H9 (cell line): ENCODE results near the gene SSBP2. TPM values are rescaled to one million over a fixed set of nuclear protein-coding genes. Genes with fewer than 3 reads are reported as not detected.

Experiments
- DNase-seq: peaks from one replicate; pipeline ENCODE4 v3.0.0-alpha.2; 2017
- H2AFZ ChIP-seq: one replicate; pipeline ENCODE4 v1.6.1; 2013; ENCODE audit warnings: mild to moderate bottlenecking, low read length, control low read depth, moderate library complexity
- H2AK5ac ChIP-seq: 2 replicates; pipeline ENCODE4 v1.6.1; 2013; ENCODE audit warnings: low read length, control low read depth, mixed read lengths; ENCODE audit not compliant: insufficient read length
- H2BK120ac ChIP-seq: one replicate; pipeline ENCODE4 v1.6.1; 2013; ENCODE audit warnings: low read depth, mild to moderate bottlenecking, low read length, control low read depth, inconsistent platforms; ENCODE audit not compliant: poor library complexity, severe bottlenecking
- H2BK12ac ChIP-seq: 2 replicates; pipeline ENCODE4 v1.6.1; 2013; ENCODE audit warnings: low read length, control low read depth, mixed read lengths, low read depth; ENCODE audit not compliant: insufficient read length
- H2BK15ac ChIP-seq: 2 replicates; pipeline ENCODE4 v1.6.1; 2013; ENCODE audit warnings: low read depth, low read length, control low read depth
- H2BK20ac ChIP-seq: one replicate; pipeline ENCODE4 v1.6.1; 2013; ENCODE audit warnings: low read depth, mild to moderate bottlenecking, low read length, control low read depth, inconsistent platforms; ENCODE audit not compliant: poor library complexity, severe bottlenecking
- H2BK5ac ChIP-seq: 2 replicates; pipeline ENCODE4 v1.6.1; 2013; ENCODE audit warnings: low read length, control low read depth, mixed read lengths; ENCODE audit not compliant: insufficient read length
- H3K14ac ChIP-seq: 2 replicates; pipeline ENCODE4 v1.6.1; 2013; ENCODE audit warnings: low read length, control low read depth; ENCODE audit not compliant: insufficient read depth
- H3K18ac ChIP-seq: 2 replicates; pipeline ENCODE4 v1.6.1; 2013; ENCODE audit warnings: low read depth, mild to moderate bottlenecking, mixed read lengths, low read length, control low read depth; ENCODE audit not compliant: insufficient read length
- H3K23ac ChIP-seq: 2 replicates; pipeline ENCODE4 v1.6.1; 2013; ENCODE audit warnings: low read length, control low read depth, mixed read lengths, low read depth; ENCODE audit not compliant: insufficient read length
- H3K23me2 ChIP-seq: 2 replicates; pipeline ENCODE4 v1.6.1; 2013; ENCODE audit warnings: low read depth, mild to moderate bottlenecking, mixed read lengths, low read length, control low read depth; ENCODE audit not compliant: insufficient read length, poor library complexity, severe bottlenecking
- H3K27ac ChIP-seq: 2 replicates; pipeline ENCODE4 v1.5.1; 2013; ENCODE audit warnings: low read length, control low read depth, mixed read lengths, low read depth; ENCODE audit not compliant: insufficient read length
- H3K27me3 ChIP-seq: 2 replicates; pipeline ENCODE4 v1.6.1; 2013; ENCODE audit warnings: low read length, control low read depth, inconsistent platforms; ENCODE audit not compliant: insufficient read depth
- H3K4ac ChIP-seq: 2 replicates; pipeline ENCODE4 v1.6.1; 2013; ENCODE audit warnings: low read depth, mild to moderate bottlenecking, control low read depth, inconsistent platforms, low read length, moderate library complexity
- H3K4me1 ChIP-seq: 2 replicates; pipeline ENCODE4 v1.6.1; 2013; ENCODE audit warnings: low read length, control low read depth, inconsistent platforms; ENCODE audit not compliant: insufficient read depth
- H3K4me2 ChIP-seq: 2 replicates; pipeline ENCODE4 v1.6.1; 2013; ENCODE audit warnings: low read length, control low read depth, mixed read lengths; ENCODE audit not compliant: insufficient read length, insufficient read depth
- H3K56ac ChIP-seq: 2 replicates; pipeline ENCODE4 v1.6.1; 2013; ENCODE audit warnings: low read depth, mild to moderate bottlenecking, mixed read lengths, low read length, control low read depth; ENCODE audit not compliant: insufficient read length
- H3K79me1 ChIP-seq: 2 replicates; pipeline ENCODE4 v1.6.1; 2013; ENCODE audit warnings: low read depth, mild to moderate bottlenecking, moderate library complexity, low read length, control low read depth, inconsistent platforms; ENCODE audit not compliant: insufficient read depth, poor library complexity, severe bottlenecking
- H3K79me2 ChIP-seq: 2 replicates; pipeline ENCODE4 v1.6.1; 2013; ENCODE audit warnings: low read length, control low read depth, inconsistent platforms; ENCODE audit not compliant: insufficient read depth
- H3K9ac ChIP-seq: 2 replicates; pipeline ENCODE4 v1.6.1; 2013; ENCODE audit warnings: low read length, control low read depth, mixed read lengths; ENCODE audit not compliant: insufficient read length; ENCODE audit errors: extremely low read depth
- H3K9me3 ChIP-seq: one replicate; pipeline ENCODE4 v1.6.1; 2013; ENCODE audit warnings: low read depth, low read length, inconsistent platforms; ENCODE audit not compliant: control insufficient read depth
- H3T11ph ChIP-seq: one replicate; pipeline ENCODE4 v1.6.1; 2013; ENCODE audit warnings: mild to moderate bottlenecking, low read length, control low read depth, inconsistent platforms
- H4K20me1 ChIP-seq: one replicate; pipeline ENCODE4 v1.6.1; 2013; ENCODE audit not compliant: control insufficient read depth, insufficient read length, insufficient read depth
- H4K5ac ChIP-seq: 2 replicates; pipeline ENCODE4 v1.6.1; 2013; ENCODE audit warnings: low read depth, mild to moderate bottlenecking, mixed read lengths, low read length, control low read depth; ENCODE audit not compliant: insufficient read length
- H4K8ac ChIP-seq: replicated peaks from 2 replicates; pipeline ENCODE4 v1.6.1; 2013; ENCODE audit warnings: low read length, control low read depth, mixed read lengths, low read depth; ENCODE audit not compliant: insufficient read length
- H4K91ac ChIP-seq: 2 replicates; pipeline ENCODE4 v1.6.1; 2013; ENCODE audit warnings: low read depth, mild to moderate bottlenecking, moderate library complexity, mixed read lengths, low read length, control low read depth; ENCODE audit not compliant: insufficient read length
- H3K27ac Mint-ChIP-seq, 3 experiments: 2 replicates in 2 of 3; 3 replicates in 1 of 3; pipeline ENCODE4 v1.8.0; 2020 to 2021; ENCODE audit warnings: mixed read lengths in 3 of 3, mild to moderate bottlenecking in 1 of 3, moderate library complexity in 1 of 3
- H3K27me3 Mint-ChIP-seq: 2 replicates; pipeline ENCODE4 v1.8.0; 2021; ENCODE audit warnings: low read depth, mild to moderate bottlenecking, moderate library complexity, mixed read lengths
- H3K36me3 Mint-ChIP-seq, 3 experiments: 2 replicates in 2 of 3; 3 replicates in 1 of 3; pipeline ENCODE4 v1.8.0; 2020 to 2021; ENCODE audit warnings: low read depth in 3 of 3, mixed read lengths in 3 of 3; ENCODE audit not compliant: insufficient read depth in 1 of 3
- H3K4me1 Mint-ChIP-seq, 2 experiments: 2 replicates each; pipeline ENCODE4 v1.8.0; 2020; ENCODE audit warnings: mixed read lengths in 2 of 2
- H3K4me3 Mint-ChIP-seq, 2 experiments: 2 replicates in 1 of 2; 3 replicates in 1 of 2; pipeline ENCODE4 v1.8.0; 2020 to 2021; ENCODE audit warnings: mild to moderate bottlenecking in 2 of 2, mixed read lengths in 2 of 2, moderate library complexity in 1 of 2
- H3K9me3 Mint-ChIP-seq, 2 experiments: 2 replicates in 1 of 2; 3 replicates in 1 of 2; pipeline ENCODE4 v1.8.0; 2020; ENCODE audit warnings: mild to moderate bottlenecking in 2 of 2, mixed read lengths in 2 of 2, moderate library complexity in 1 of 2
- CTCF ChIP-seq: fragments of 200-600 bp; sonication (generic); conservative IDR thresholded peaks from 3 replicates; pipeline ENCODE4 v1.8.0; 2021; ENCODE audit warnings: antibody characterized with exemption, mild to moderate bottlenecking
- WGBS: extraction: QIAGEN DNeasy Blood & Tissue Kit; methylation state at CpG from one replicate; pipeline ENCODE4 v1.1.7; 2013; ENCODE audit warnings: missing lambda C conversion rate, low lambda C conversion rate, mixed read lengths; ENCODE audit not compliant: insufficient read length; ENCODE audit errors: extremely low coverage; 5-methylcytosine and 5-hydroxymethylcytosine counted together
- total RNA-seq: library from RNA; stranded (reverse); gene quantifications from 2 replicates; pipeline ENCODE4 v1.2.1, GENCODE V29; 2021

SSBP2 gene
- total RNA-seq, 1 experiment from 2014 or later: 35.6 TPM

GRCh38 chr5:81542242-81542641 is 208.7 kb downstream of the SSBP2 start:
- H3K9me3 Mint-ChIP-seq: peaks cover 0 to 4% of the 10 kb centered on the region in 2 experiments; a peak in 2 of 5 replicates
- no peak for TF ChIP-seq CTCF
- H2BK120ac ChIP-seq: no peak overlapping the region
- H4K20me1 ChIP-seq: no peaks in the 10 kb centered on the region
- no peak for DNase-seq
- no peak overlapping the region for H4K8ac ChIP-seq
- H3K9ac ChIP-seq: no peak overlapping the region
- H3K27me3 ChIP-seq: no peaks in the 10 kb centered on the region
- H3K27me3 Mint-ChIP-seq: no peaks in the 10 kb centered on the region
- no peak overlapping the region for H3K4ac ChIP-seq
- H3K56ac ChIP-seq: no peak overlapping the region
- no peaks in the 10 kb centered on the region for H3K4me1 ChIP-seq
- H3K27ac ChIP-seq: no peak overlapping the region
- no peak overlapping the region for H3K27ac Mint-ChIP-seq
- H2BK20ac ChIP-seq: no peak overlapping the region
- H3K18ac ChIP-seq: no peak overlapping the region
- no CpG with 5 or more reads among the region's 1 CpG for WGBS
- H3K79me2 ChIP-seq: no peaks in the 10 kb centered on the region
- H3K79me1 ChIP-seq: no peaks in the 10 kb centered on the region
- H3K4me2 ChIP-seq: no peak overlapping the region
- H3K36me3 Mint-ChIP-seq: peaks cover 4 to 22% (median 6%) of the 10 kb centered on the region in 3 experiments; a peak in 6 of 7 replicates
- no peak overlapping the region for H4K5ac ChIP-seq
- no peak overlapping the region for H3K23ac ChIP-seq
- no peak overlapping the region for H2AK5ac ChIP-seq
- no peaks in the 10 kb centered on the region for H3K23me2 ChIP-seq
- no peak overlapping the region for H3K14ac ChIP-seq
- no peak overlapping the region for H3T11ph ChIP-seq
- H2BK15ac ChIP-seq: no peak overlapping the region
- no peaks in the 10 kb centered on the region for H3K9me3 ChIP-seq
- no peak overlapping the region for H3K4me3 Mint-ChIP-seq
- no peak overlapping the region for H2AFZ ChIP-seq
- H3K4me1 Mint-ChIP-seq: no peaks in the 10 kb centered on the region
- no peak overlapping the region for H2BK12ac ChIP-seq
- H4K91ac ChIP-seq: no peak overlapping the region
- no peak overlapping the region for H2BK5ac ChIP-seq
